ENCODE measurements around the gene CC2D2B. TPM values are rescaled to one million over a fixed set of nuclear protein-coding genes. Genes with fewer than 3 reads are reported as not detected.

The CC2D2B gene
- total and polyA plus RNA-seq, 2 of the 8 experiments (the other 6 are each of a cell fraction or from before 2014, with no cell fraction given), result 0.09 to 0.71 TPM

GRCh38 chr10:96053985-96054384 is 146.2 kb downstream of the CC2D2B start:
- Histone ChIP-seq H3K79me2 (ENCODE audit: control insufficient read depth in 1 of 2, insufficient read depth in 2 of 2, low read length in 2 of 2) (peaks cover 0 to 65% of the 10 kb centered on the region in 2 experiments; a peak in 2 of 4 replicates), H3K4me1 (replicated peaks in 1 of 4; ENCODE audit: control insufficient read depth in 3 of 4, insufficient read depth in 4 of 4, low read length in 3 of 4) (peaks cover 0 to 3% (median 0%) of the 10 kb centered on the region in 4 experiments; a peak in 1 of 7 replicates), H3K4me3 (ENCODE audit: extremely low read depth in 1 of 4, insufficient read depth in 2 of 4, low read depth in 3 of 4, low read length in 4 of 4) (no peak overlapping the region), H3K4ac (replicated peaks; ENCODE audit: insufficient read length, low read depth, low read length) (no peak overlapping the region), H3K9ac (replicated peaks in 1 of 4; ENCODE audit: extremely low read depth in 1 of 4, low read depth in 3 of 4, low read length in 3 of 4) (no peak overlapping the region), H3K23ac (ENCODE audit: insufficient read length) (no peak overlapping the region), H2AK5ac (ENCODE audit: low read depth, low read length) (no peak overlapping the region), H3K9me3 (ENCODE audit: insufficient read depth in 2 of 2, low read depth in 1 of 2, low read length in 1 of 2) (no peaks in the 10 kb centered on the region), H2BK20ac (ENCODE audit: low read length) (no peak overlapping the region), H3K36me3 (ENCODE audit: control insufficient read depth in 2 of 4, insufficient read depth in 4 of 4, low read length in 3 of 4) (peaks cover 18 to 46% (median 34%) of the 10 kb centered on the region in 4 experiments), H2BK12ac (ENCODE audit: low read depth, low read length) (no peak overlapping the region), H3K14ac (ENCODE audit: insufficient read length) (no peak overlapping the region), H3K4me2 (ENCODE audit: insufficient read depth in 1 of 2, low read depth in 2 of 2, low read length in 2 of 2) (no peak overlapping the region), H2BK120ac (replicated peaks; ENCODE audit: low read depth, low read length) (no peak overlapping the region), H2BK5ac (ENCODE audit: low read depth, low read length) (no peak overlapping the region), H2BK15ac (ENCODE audit: low read length) (no peak overlapping the region), H4K20me1 (replicated peaks in 1 of 2; ENCODE audit: control insufficient read depth in 1 of 2, insufficient read depth in 2 of 2, low read length in 2 of 2) (peaks cover 5% of the 10 kb centered on the region in 2 experiments), H3K18ac (ENCODE audit: extremely low read depth, low read length) (no peak overlapping the region), H3K56ac (replicated peaks; ENCODE audit: insufficient read length, low read depth, low read length) (no peak overlapping the region), H2AFZ (ENCODE audit: low read length) (no peak overlapping the region), H4K8ac (ENCODE audit: extremely low read depth, insufficient read depth, low read length) (no peak overlapping the region), H3K79me1 (ENCODE audit: low read depth, low read length) (peaks cover 3% of the 10 kb centered on the region; the same call in 1 of the 2 replicates), H3K23me2 (ENCODE audit: low read depth, low read length) (no peaks in the 10 kb centered on the region), H3K27me3 (replicated peaks in 1 of 4; ENCODE audit: control insufficient read depth in 3 of 4, extremely low read depth in 1 of 4, insufficient read depth in 3 of 4, low read length in 3 of 4) (no peaks in the 10 kb centered on the region), H4K5ac (ENCODE audit: insufficient read length, low read depth, low read length) (no peak overlapping the region), H4K91ac (replicated peaks; ENCODE audit: insufficient read length, low read length) (no peak overlapping the region), H3K27ac (ENCODE audit: low read depth, low read length) (no peak overlapping the region)
- CTCF ChIA-PET (ENCODE audit: partially characterized antibody), result interaction anchor here (1.3 kb wide), 1 partner anchor 37 kb away, joined by 3 read pairs; no protein-coding TSS in a partner anchor
- POLR2A ChIA-PET (ENCODE audit: partially characterized antibody), result no interaction called here
- FAIRE-seq, result no peak
- no peak for DNase-seq (ENCODE audit: low read depth in 1 of 2, low spot score in 2 of 2)
- TF ChIP-seq ATF3 (IDR thresholded peaks at IDR 0.05; ENCODE audit: insufficient read depth, low read depth, low read length) (no peak), SRF (IDR thresholded peaks at IDR 0.05; ENCODE audit: low read depth, low read length) (no peak)
- WGBS, 2 experiments (ENCODE audit: extremely low coverage in 1 of 2, insufficient coverage in 1 of 2, insufficient read length in 1 of 2, insufficient replicate concordance in 2 of 2, low coverage in 1 of 2, low lambda C conversion rate in 2 of 2, missing lambda C conversion rate in 1 of 2), result 95% methylated on average over 2 of the region's 2 CpGs; no CpG with 5 or more reads in 1 of the 2 experiments

Data from H1 (cell line).